NCI-H1092 (cell line): ENCODE results near the gene SUPV3L1.

Source experiments
- DNase-seq: peaks from one replicate; lab custom pipeline; 2025; lab: John Stamatoyannopoulos, UW

SUPV3L1 gene

GRCh38 chr10:69202332-69202731, 22.3 kb downstream of the SUPV3L1 start:
- no peak for DNase-seq

DNA sequence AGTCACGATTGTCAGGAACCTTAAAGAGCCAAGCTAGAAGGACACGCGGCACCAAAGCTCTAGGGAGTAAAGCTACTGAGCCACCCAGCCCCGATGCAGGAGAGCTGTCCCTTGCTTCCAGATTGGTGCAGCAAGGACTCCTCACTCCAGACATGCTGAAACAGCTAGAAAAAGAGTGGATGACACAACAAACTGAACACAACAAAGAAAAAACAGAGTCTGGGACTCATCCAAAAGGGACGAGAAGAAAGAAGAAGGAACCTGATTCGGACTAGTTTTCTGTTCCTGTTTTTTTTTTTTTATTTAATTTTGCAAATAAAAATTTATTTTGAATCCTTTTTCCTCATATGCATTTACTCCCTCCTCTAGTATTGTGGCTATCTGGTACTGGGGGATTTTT, 28.7 kb downstream of the SUPV3L1 start:
- DNase-seq: no peak

GRCh38 chr10:69209787-69210484, 29.9 kb downstream of the SUPV3L1 start:
- no peak for DNase-seq

GRCh38 chr10:69211104-69211503, 31.1 kb downstream of the SUPV3L1 start:
- DNase-seq: no peak

- DNase-seq: no peak
Measured at GRCh38 chr10:69211524-69211923, 31.5 kb downstream of the SUPV3L1 start.

- no peak for DNase-seq
Measured at GRCh38 chr10:69213591-69214311, 33.7 kb downstream of the SUPV3L1 start.

GRCh38 chr10:69214666-69215131, 34.7 kb downstream of the SUPV3L1 start:
- no peak for DNase-seq

- no peak for DNase-seq
Measured at GRCh38 chr10:69215405-69216171, 35.6 kb downstream of the SUPV3L1 start.

DNA sequence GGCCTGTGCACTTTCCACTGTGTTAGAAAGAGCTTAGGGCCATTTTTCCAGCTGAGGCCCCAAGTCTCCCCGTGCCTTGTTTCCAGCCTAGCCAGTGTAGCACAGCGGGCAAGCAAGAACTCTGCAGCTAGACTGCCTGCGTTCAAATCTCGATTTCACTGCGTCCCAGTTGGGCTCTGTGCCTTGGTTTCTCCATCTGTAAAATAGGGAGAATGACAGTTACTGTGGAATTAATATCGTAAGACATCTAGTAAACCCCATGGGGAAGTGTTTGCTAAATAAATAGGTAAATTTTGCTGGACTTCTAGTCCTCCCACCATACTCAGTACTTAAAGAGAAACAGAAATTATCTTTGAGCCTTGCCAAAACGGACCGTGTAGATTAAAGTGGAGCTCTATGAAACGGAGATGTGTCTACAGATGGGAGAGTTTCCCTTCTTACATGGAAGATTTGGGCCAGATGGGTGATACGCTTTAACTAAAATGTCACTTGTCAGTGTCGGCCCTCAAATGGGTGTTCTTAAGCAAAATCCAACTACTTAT, 36.6 kb downstream of the SUPV3L1 start:
- no peak for DNase-seq

DNA sequence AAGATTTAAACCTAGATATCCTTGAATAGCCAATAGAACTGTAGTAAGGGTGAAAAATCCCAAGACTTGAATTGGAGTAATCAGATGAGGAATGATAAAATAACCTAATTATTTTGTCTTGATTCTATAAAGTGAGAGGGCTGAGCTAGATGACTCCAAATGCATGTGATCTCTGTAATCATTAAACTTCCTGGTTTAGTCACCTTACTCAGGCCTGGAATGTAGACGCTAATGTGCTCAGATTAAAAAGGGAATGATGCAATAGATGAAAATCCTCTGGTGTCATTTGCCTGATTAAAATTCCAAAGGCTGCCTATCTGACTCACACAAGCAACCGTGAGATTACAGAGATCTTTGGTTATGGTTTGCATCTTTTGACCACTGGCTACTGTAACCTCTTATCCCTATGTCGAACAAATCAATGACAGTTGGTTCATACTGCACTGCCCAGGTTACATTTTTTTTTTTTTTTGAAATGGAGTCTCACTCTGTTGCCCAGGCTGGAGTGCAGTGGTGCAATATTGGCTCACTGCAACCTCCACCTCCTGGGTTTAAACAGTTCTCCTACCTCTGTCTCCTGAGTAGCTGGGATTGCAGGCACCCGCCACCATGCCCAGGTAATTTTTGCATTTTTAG, 37.2 kb downstream of the SUPV3L1 start:
- DNase-seq: no peak

- no peak for DNase-seq
Measured at GRCh38 chr10:69218831-69219230, 38.8 kb downstream of the SUPV3L1 start.

DNA sequence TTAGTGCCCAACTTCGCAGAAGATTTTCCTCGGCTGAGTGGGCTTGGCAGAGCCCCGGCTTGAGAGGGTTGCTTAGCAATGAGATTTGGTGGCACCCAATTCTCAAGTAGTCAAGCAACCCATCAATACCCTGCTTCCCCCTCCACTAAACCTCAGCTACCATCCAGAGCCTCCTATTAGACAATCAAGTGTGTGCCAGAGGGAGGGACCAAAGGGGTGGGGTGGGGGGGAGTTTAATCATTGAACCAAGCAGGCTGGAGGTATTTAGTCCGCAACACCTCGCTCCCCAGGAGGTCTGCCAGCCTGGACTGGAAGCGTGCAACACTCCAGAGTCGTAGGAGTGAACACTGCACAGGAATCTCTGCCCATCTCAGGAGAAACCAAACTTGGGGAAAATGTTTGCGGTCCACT, 40.0 kb downstream of the SUPV3L1 start, which contains the start of gene HKDC1:
Gene HKDC1, plus strand, starts transcription at position 292 of the 411 bp plus-strand sequence. Its CDS starts 104 bp downstream, at position 396.
- DNase-seq: no peak

GRCh38 chr10:69220507-69220906, 40.5 kb downstream of the SUPV3L1 start:
- no peak for DNase-seq

- no peak for DNase-seq
Measured at GRCh38 chr10:69222157-69223027, 42.4 kb downstream of the SUPV3L1 start.

- no peak for DNase-seq
Measured at GRCh38 chr10:69223028-69223342, 43.0 kb downstream of the SUPV3L1 start.

DNA sequence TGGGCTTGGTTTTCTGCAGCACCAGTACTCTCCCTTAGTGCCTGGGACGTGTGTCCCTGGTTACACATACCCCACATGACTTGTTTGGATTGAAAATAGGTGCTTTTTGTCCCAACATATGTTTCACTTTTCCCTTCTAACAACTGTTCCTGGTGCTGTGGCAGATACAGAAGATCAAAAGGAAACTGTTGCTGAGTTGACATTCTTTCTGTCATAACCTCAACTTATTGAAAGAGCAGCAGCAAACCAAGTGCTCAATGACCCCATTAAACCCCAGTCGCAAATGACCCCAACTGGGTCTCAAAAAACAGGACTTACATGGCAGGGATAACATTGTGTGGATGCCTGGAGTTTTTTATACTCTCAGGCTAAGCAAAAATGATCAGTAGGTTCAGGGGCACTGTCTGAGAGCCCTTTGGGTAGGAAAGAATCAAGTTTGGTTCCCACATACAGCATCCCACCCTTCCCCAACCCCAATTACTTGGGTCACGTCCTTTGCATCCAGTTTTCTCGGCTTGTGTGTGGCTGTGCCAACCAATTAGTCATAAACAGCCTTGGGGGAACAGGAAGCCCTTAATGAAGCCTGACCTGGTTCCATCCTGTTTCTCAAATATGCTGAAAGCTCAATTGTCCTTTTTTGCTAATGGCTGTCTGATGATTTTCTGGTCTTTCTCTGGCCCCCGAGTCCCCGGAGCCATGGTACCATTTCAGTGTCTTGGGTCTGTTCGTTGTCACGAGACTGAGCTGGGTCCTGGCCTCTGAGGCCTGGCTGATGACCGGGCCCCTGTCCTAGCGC, 45.0 kb downstream of the SUPV3L1 start:
- DNase-seq: no peak

- DNase-seq: no peak
Measured at GRCh38 chr10:69225681-69226080, 45.6 kb downstream of the SUPV3L1 start.

DNA sequence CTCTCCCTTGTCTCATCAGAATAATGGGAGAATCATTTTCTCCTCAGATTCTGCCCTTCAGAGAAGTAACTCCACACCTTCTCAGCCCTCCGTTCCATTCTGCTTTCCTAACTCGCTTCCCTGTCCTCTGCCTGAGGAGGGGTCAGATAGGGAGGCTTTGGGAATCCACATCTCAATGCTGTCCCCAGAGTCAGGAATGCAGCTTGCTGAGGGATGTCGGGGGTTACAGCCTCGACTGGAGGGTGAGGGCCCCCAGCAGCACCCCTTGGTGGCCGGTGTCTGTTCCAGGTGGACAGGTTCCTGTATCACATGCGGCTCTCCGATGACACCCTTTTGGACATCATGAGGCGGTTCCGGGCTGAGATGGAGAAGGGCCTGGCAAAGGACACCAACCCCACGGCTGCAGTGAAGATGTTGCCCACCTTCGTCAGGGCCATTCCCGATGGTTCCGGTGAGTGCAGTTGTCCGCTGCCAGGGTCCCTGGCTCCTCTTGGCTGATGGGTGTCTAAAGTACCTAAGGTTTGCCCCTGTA, 47.0 kb downstream of the SUPV3L1 start:
- no peak for DNase-seq

DNA sequence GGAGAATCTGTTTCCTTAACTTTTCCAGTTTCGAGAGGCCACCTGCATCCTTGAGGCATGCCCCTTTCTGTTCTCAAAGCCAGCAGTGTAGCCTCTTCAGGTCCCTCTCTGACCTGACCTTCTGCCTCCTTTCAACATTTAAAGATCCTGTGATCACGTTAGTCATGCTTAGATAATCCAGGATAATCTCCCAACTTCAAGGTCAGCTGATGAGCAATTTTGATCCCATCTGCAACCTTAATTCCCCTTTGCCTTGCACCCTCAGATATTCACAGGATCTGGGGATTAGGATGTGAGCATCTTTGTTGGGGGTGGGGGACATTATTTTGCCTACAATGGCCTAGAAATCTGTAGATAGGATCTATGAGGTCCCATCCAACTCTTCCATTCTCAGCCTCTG, 48.1 kb downstream of the SUPV3L1 start:
- DNase-seq: no peak

DNA sequence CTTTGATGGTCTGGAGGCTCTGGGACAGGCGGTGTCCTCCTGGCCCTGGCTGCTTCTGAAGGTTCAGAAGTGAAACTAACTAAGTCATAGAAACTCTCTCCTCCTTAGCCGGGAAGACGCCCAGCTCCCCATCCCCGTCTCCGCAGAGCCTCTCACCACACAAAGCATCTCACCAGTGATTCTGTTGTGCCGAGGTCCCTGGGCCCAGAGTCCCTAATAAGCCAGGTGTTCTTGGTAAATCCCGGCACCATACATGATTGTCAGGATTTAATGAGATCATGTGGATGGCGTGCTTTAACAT, 49.5 kb downstream of the SUPV3L1 start:
- DNase-seq: no peak
